HG03571 (cell line): ENCODE results near the gene ORM2.

Source experiments
- ATAC-seq: cut with Tn5 transposase; IDR thresholded peaks from one replicate; pipeline ENCODE4 v1.9.1; 2021; ENCODE audit not compliant: unreplicated experiment

Gene ORM2

GRCh38 chr9:114291886-114292590, 37.6 kb upstream of the ORM2 start:
- no peak for ATAC-seq

- ATAC-seq: no peak
Measured at GRCh38 chr9:114294664-114295063, 35.0 kb upstream of the ORM2 start.

GRCh38 chr9:114296338-114296737, 33.3 kb upstream of the ORM2 start:
- no peak for ATAC-seq

GRCh38 chr9:114299286-114300152, 30.1 kb upstream of the ORM2 start:
- no peak for ATAC-seq

GRCh38 chr9:114300153-114300845, 29.4 kb upstream of the ORM2 start:
- no peak for ATAC-seq

- no peak for ATAC-seq
Measured at GRCh38 chr9:114300846-114301797, 28.5 kb upstream of the ORM2 start.

- ATAC-seq: no peak
Measured at GRCh38 chr9:114301798-114302565, 27.7 kb upstream of the ORM2 start.

- ATAC-seq: no peak
Measured at GRCh38 chr9:114302727-114303126, 26.9 kb upstream of the ORM2 start.

GRCh38 chr9:114303571-114303970, 26.1 kb upstream of the ORM2 start:
- no peak for ATAC-seq

- no peak for ATAC-seq
Measured at GRCh38 chr9:114303977-114304376, 25.7 kb upstream of the ORM2 start.

GRCh38 chr9:114304416-114305188, 25.1 kb upstream of the ORM2 start:
- ATAC-seq: no peak

GRCh38 chr9:114307899-114308267, 21.8 kb upstream of the ORM2 start:
- ATAC-seq: no peak

GRCh38 chr9:114308361-114308950, 21.2 kb upstream of the ORM2 start:
- ATAC-seq: no peak

- no peak for ATAC-seq
Measured at GRCh38 chr9:114309096-114309495, 20.6 kb upstream of the ORM2 start.

GRCh38 chr9:114310471-114311450, 18.9 kb upstream of the ORM2 start:
- no peak for ATAC-seq

- ATAC-seq: no peak
Measured at GRCh38 chr9:114311571-114312512, 17.8 kb upstream of the ORM2 start.

GRCh38 chr9:114312513-114312875, 17.2 kb upstream of the ORM2 start:
- no peak for ATAC-seq
